22Rv1 (cell line): Measurements from ENCODE around the gene PODXL2.
"Not testable (repeated sequence)": the region's sequence is repeated elsewhere in the genome, so short reads cannot be mapped to it uniquely, and the experiment has no call there.

ENCODE experiments used
- H3K27ac ChIP-seq: fragments of 450-650 bp; 2 replicates; pipeline ENCODE4 v1.5.1; 2017
- ZFX ChIP-seq: fragments of 450-650 bp; IDR thresholded peaks from 2 replicates; pipeline ENCODE4 v1.6.1; 2017; ENCODE audit warnings: antibody characterized with exemption, borderline replicate concordance
- TF ChIP-seq, protein P1 (sequence below): fragments of 450-650 bp; IDR thresholded peaks from 2 replicates; pipeline ENCODE4 v1.5.1; 2017; ENCODE audit warnings: mild to moderate bottlenecking

The PODXL2 gene

DNA sequence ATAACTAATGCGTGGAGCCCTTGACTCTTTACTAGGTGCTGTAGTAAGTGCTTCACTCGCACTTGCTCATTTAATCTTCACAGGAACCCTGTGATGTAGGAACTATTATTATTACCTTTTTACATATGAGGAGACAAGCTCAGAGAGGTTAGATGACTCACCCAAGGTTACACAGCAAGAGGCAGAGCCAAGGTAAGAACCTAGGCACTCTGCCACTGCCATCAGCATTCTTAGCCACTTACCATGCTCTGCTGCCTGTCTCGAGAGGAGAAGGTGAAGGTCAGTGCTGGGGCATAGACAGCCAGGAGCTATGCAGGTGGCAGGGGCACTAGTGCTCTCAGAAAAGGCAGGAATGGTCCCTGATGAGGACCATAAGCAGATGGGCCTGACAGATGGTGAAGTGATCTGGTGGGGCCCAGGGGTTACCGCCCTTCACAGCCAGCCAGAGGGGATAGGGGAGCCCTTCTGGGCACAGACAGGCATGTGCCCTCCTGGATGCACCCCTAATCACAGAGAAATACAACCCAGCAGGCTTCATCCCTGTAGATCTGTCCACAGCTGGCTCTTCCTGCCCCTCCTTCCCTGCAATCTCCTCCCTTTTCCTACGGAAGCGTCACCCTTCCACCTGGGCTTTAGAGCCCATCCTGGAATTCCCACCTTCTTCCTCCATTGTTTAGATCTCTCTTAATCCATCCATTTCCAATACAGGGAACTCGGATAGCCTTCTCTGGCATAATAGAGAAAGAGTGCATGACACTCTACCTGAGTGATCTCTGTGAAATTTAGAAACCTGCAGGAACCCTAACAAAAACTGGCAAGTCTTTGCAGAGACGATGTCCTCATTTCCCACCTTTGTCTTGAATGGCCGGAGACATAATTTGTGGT is 70.7 kb downstream of the PODXL2 start:
- no peak for TF ChIP-seq ZFX
- TF ChIP-seq, protein P1, sequence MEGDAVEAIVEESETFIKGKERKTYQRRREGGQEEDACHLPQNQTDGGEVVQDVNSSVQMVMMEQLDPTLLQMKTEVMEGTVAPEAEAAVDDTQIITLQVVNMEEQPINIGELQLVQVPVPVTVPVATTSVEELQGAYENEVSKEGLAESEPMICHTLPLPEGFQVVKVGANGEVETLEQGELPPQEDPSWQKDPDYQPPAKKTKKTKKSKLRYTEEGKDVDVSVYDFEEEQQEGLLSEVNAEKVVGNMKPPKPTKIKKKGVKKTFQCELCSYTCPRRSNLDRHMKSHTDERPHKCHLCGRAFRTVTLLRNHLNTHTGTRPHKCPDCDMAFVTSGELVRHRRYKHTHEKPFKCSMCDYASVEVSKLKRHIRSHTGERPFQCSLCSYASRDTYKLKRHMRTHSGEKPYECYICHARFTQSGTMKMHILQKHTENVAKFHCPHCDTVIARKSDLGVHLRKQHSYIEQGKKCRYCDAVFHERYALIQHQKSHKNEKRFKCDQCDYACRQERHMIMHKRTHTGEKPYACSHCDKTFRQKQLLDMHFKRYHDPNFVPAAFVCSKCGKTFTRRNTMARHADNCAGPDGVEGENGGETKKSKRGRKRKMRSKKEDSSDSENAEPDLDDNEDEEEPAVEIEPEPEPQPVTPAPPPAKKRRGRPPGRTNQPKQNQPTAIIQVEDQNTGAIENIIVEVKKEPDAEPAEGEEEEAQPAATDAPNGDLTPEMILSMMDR: no peak
- no peak overlapping the region for H3K27ac ChIP-seq

DNA sequence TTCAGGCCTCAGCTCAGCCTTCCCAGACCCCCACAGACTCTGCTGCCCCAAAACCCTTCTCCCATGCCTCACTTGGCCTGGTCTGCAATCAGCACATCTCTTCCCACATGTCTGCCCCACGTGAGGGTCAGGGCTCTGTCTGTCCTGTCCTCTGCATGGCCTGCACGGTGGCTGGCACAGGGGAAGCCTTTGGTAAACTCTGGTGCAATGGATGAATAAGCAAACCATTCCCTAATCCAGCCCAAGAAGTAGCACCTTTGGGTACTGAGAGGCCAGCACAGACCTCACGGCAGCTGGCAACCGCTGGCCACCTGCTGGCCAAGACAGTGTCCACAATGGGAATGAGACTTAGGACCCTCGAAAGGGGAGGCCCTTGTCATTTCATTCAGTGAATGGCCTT is 71.4 kb downstream of the PODXL2 start:
- TF ChIP-seq ZFX: no peak
- TF ChIP-seq, protein P1: no peak
- H3K27ac ChIP-seq: no peak overlapping the region

DNA sequence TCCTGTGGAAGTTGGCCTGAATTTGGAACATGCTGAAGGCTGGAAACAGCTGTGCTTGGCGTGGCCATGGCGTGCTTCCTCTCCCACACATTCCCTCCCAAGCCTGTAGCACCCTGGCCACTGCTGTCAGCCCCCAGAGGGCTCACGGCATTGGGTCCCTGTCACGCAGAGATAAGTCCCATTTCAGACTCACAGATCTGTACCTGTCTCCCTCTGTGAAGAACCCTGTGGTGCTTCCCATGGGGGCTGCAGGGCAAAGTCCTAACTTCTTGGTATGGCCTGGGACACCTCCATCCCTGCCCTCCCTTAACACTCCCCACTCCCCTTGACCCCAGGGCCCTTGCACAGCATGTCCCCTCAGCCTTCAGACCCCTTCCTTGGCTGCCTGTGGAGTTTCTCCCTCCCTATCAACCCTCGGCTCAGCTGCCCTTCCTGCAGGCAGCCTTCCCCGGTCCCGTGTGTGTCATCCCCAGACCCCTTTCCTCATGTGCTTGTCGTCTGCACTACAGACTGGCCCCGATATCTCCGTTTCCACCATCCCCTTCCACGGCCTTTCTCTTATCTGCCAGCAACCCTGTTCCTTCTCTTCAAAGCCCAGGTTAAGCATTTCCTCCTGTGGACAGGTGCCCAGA is 72.4 kb downstream of the PODXL2 start:
- TF ChIP-seq ZFX: no peak
- TF ChIP-seq, protein P1: no peak
- no peak overlapping the region for H3K27ac ChIP-seq

DNA sequence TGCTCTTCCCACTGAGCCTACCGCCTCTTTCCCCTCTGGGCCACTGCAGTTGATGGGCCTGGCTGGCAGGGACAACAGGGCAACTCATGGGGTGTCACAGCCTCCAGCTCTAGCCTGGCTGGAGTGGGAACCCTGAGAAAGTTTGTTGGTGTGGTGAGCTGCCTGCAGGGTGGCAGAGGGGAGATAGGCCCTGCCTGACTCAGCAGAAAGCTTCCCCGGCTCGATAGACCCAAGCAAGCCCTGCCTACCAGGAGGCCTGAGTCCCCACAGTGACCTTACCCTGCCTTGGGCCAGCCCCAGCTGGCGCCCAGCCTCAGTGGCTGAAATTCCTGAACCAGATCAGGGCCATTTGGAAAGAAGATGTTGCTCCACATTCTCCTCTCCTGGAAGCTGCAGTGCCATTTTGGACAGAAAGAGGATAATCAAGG is 73.2 kb downstream of the PODXL2 start:
- TF ChIP-seq, protein P1: no peak
- no peak for TF ChIP-seq ZFX
- no peak overlapping the region for H3K27ac ChIP-seq

DNA sequence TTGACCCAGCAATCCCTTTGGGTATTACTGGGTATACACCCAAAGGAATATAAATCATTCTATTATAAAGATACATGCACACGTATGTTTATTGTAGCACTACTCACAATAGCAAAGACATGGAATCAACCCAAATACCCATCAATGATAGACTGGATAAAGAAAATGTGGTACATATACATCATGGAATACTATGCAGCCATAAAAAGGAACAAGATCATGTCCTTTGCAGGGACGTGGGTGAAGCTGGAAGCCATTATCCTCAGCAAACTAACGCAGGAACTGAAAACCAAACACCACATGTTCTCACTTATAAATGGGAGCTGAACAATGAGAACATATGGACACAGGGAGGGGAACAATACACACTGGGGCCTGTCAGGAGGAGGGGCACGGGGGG is 75.9 kb downstream of the PODXL2 start:
- H3K27ac ChIP-seq: not testable (repeated sequence)

DNA sequence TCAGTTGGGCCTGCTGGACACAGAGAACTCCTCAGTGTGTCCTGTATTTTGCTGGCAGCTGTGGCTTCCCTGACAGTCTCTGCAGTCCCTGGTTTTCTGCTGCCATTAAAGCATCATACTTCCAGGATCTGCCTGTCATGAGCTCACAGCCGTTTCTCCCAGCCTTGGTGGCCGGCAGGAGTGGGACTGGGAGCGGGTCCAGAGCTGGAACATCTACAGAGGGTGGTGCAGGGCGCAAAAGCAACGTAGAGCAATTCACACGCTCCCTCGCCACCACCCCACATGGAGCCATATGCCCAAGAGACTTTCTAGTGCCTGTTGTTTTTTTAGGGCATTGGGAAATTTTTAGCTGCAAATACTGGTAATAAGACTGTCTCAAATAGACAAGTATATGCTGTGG is 77.3 kb downstream of the PODXL2 start:
- TF ChIP-seq ZFX: no peak
- TF ChIP-seq, protein P1: no peak
- no peak overlapping the region for H3K27ac ChIP-seq

DNA sequence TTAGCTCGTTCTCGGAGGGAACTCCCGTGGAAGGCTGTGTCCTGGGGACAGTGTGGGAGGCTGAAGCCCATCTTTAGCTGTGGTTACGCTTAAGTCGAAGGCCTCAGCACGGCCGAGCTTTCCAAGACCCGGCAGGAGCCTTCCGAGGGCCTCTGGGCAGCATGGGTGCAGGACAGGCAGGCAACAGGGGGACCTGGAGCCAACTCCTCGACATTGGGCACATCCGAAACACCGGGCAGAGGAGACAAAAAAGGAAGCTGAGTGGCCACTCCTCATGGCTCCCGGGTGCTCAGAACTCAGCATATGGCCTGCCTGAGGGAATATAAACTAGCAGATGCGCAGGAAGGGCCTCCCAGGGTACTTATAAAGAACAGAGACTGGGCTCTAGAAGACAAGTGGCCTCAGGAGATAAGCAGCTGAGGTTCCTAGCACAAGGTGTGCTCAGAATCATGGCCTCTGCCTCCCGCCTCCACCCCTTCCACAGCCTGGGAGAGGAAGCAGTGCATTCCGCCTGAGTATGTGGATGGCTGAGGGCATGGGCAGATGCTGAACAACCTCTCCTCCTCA is 77.9 kb downstream of the PODXL2 start:
- TF ChIP-seq, protein P1: no peak
- TF ChIP-seq ZFX: no peak
- H3K27ac ChIP-seq: no peak overlapping the region
